Neural cell (in vitro differentiated cells): ENCODE results near the gene TAF1B.

Experiments used
- EP300 ChIP-seq: fragments of 450-650 bp; conservative IDR thresholded peaks from 2 replicates; pipeline ENCODE4 v1.6.1; 2014; ENCODE audit warnings: antibody characterized with exemption, mild to moderate bottlenecking, moderate library complexity; ENCODE audit not compliant: poor library complexity, severe bottlenecking
- EZH2 ChIP-seq: fragments of 200-600, 300-800 bp; shearing (Covaris generic), sonication (generic); IDR thresholded peaks from 2 replicates; pipeline ENCODE4 v1.6.1; 2014; ENCODE audit warnings: antibody characterized with exemption, low read length, borderline replicate concordance, mild to moderate bottlenecking; ENCODE audit not compliant: insufficient read depth, poor library complexity, severe bottlenecking
- POLR2AphosphoS5 ChIP-seq: IDR thresholded peaks from 2 replicates; pipeline ENCODE4 v1.6.1; 2012
- RAD21 ChIP-seq: fragments of 450-650 bp; conservative IDR thresholded peaks from 2 replicates; pipeline ENCODE4 v1.6.1; 2014; ENCODE audit warnings: antibody characterized with exemption, mild to moderate bottlenecking, moderate library complexity
- REST ChIP-seq: IDR thresholded peaks from 2 replicates; pipeline ENCODE4 v1.6.1; 2012; ENCODE audit warnings: borderline replicate concordance
- TF ChIP-seq, protein P1 (sequence below): fragments of 450-650 bp; IDR thresholded peaks from 2 replicates; pipeline ENCODE4 v1.5.1; 2014; ENCODE audit warnings: antibody characterized with exemption, mild to moderate bottlenecking, moderate library complexity; ENCODE audit not compliant: poor library complexity, severe bottlenecking

DNA sequence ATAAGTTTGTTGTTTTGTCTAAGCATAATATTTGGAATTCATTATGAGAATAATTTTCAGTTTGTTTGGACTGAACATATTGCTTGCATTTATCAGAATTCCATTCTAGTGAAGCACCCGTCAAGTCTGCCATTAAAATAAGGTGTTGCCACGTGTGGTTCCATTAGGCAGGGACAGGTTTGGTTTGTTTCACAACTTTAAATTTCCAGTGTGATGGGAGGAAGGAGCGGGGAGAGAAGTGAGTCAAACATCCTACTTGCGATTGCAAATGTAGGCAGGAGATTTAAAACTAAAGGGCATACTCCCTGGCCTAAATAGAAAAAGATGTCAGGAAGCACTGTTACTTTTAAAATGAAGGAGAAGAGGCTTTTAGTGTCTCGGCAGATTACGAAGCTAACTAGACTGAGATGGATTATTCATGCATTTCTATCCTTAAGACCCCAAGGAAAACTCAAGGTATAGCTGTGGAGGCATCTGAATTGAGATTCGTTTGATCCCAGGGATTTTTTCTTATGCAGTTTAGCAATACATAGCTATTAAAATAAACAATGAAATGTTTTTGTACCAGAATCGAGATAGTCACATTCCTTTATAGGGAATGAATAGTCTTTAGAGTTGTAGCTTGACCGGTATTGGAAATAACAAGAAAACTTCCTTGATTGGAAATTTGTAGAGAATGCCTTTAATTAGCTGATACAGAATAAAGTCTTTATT lies 128.0 kb downstream of the TAF1B start:
- TF ChIP-seq, protein P1, sequence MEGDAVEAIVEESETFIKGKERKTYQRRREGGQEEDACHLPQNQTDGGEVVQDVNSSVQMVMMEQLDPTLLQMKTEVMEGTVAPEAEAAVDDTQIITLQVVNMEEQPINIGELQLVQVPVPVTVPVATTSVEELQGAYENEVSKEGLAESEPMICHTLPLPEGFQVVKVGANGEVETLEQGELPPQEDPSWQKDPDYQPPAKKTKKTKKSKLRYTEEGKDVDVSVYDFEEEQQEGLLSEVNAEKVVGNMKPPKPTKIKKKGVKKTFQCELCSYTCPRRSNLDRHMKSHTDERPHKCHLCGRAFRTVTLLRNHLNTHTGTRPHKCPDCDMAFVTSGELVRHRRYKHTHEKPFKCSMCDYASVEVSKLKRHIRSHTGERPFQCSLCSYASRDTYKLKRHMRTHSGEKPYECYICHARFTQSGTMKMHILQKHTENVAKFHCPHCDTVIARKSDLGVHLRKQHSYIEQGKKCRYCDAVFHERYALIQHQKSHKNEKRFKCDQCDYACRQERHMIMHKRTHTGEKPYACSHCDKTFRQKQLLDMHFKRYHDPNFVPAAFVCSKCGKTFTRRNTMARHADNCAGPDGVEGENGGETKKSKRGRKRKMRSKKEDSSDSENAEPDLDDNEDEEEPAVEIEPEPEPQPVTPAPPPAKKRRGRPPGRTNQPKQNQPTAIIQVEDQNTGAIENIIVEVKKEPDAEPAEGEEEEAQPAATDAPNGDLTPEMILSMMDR = no peak
- TF ChIP-seq EP300 (no peak), REST (no peak), POLR2AphosphoS5 (no peak), EZH2 (no peak), RAD21 (no peak)
